ENCODE measurements around the gene XPO1. TPM values are rescaled to one million over a fixed set of nuclear protein-coding genes. Genes with fewer than 3 reads are reported as not detected.
"Not testable (repeated sequence)": the region's sequence is repeated elsewhere in the genome, so short reads cannot be mapped to it uniquely, and the experiment has no call there.

Gene XPO1
- polyA plus RNA-seq, 6 donors from 2014 or later, result 32.3 to 54.2 (median 42.3) TPM

DNA sequence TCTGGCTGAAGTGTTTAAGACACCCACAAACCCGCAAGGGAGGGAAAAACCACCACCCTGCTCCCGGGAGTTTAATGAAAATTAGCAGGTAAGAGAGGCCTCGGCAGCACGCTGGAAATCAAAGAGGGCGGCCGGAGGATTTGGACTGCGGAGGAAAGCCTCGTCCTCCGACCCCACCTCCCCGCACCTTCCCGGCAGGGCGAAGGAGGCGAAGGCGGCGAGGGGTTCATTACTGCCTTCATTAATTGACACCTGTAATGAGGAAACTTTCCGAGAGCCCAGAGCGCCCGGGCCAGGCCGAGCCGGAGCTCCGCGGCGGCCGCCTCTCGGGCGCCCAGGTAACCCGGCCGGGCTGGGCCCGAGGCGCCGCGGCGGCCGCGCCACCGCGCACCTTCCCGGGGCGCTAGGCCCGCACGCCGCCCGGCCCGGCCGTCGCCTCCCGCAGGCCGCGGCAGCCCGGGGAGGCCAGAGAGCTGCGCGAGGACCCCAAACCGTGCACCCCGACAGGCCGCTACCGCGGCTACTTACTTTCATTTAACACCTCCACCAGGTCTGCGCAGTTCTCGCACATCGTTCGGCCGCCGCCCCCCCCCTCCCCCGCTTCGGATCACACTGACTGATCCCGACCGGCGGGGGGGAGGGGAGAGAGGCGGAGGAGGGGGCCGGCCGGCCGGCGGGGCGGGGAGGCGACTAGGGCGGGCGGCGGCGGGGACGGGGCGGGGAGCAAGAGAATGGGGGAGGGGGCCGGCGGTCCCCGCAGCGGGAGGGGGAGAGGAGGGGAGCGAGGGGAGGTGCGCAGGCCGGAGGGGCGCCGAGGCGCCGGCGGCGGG, 67.8 kb downstream of the XPO1 start:
- Mint-ChIP-seq H3K36me3 (no peaks in the 10 kb centered on the region), H3K4me1 (peaks cover 16 to 47% (median 23%) of the 10 kb centered on the region in 3 donors), H3K4me3 (peak overlapping the region; percentile 87 to 98 (median 94)), H3K27me3 (no peaks in the 10 kb centered on the region), H3K9me3 (no peaks in the 10 kb centered on the region), H3K27ac (peak overlapping the region; percentile 95 to 99 (median 97))
- peak; percentile 60 for DNase-seq
- ATAC-seq (ENCODE audit: low read depth in 2 of 2), result peak; percentile 23 to 29

DNA sequence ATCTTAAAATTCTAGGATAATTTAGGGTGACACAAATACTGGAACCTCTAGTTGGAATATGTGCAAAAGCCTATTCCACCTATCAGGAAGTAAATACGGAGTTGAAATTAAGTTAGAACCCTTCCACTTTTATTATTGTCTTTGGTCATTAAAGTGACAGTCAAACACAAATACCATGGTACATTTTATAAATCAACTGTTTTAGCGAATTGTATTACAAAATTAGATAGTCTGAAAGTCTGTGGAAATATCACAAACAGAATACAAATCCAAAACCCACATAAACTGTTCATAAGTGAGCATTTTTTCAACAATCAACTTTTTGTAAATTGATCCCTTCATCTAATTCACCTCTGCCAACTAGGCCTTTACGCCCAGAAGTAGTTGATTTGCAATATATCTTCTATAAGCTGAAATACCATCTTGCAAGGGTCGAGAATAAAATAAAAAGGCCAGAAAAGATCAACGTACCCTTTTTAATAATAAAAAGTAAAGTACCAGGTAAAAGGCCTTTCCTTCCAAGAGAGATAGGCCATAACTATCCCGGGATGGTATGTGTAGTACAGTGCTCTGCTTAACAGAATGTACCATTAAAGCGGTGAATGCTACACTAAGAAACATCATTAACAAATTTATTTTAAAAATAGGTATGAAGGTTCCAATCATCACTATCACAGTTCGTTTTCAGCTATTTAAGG, 68.6 kb downstream of the XPO1 start:
- Mint-ChIP-seq H3K4me1 (peaks cover 19 to 54% (median 24%) of the 10 kb centered on the region in 3 donors), H3K36me3 (no peaks in the 10 kb centered on the region), H3K27ac (peak overlapping the region; percentile 95 to 99 (median 97)), H3K9me3 (no peaks in the 10 kb centered on the region), H3K27me3 (no peaks in the 10 kb centered on the region), H3K4me3 (peak overlapping the region; percentile 87 to 98 (median 94))
- ATAC-seq (ENCODE audit: low read depth in 2 of 2), result no peak
- DNase-seq, result no peak

DNA sequence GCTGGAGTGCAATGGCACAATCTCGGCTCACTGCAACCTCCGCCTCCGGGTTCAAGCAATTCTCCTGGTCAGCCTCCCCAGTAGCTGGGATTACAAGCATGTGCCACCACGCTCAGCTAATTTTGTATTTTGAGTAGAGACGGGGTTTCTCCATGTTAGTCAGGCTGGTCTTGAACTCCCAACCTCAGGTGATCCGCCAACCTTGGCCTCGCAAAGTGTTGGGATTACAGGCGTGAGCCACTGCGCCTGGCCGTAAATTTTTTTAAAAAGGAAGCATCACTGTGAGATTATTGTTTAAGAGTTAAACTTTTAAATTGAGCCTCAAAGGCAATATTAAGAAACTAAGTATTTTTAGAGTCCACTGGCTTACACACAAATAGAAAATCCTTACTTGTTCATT, 69.9 kb downstream of the XPO1 start:
- Mint-ChIP-seq H3K4me1 (peaks cover 28 to 62% (median 34%) of the 10 kb centered on the region in 3 donors), H3K4me3 (peak overlapping the region in 4 of 8 donors; percentile 42 to 92 (median 88)), H3K27ac (peak overlapping the region in 3 of 6 donors; percentile 11 to 98 (median 69))
- H3K36me3 Mint-ChIP-seq; ATAC-seq (ENCODE audit: low read depth in 2 of 2); H3K9me3 Mint-ChIP-seq; DNase-seq; H3K27me3 Mint-ChIP-seq: not testable (repeated sequence)

DNA sequence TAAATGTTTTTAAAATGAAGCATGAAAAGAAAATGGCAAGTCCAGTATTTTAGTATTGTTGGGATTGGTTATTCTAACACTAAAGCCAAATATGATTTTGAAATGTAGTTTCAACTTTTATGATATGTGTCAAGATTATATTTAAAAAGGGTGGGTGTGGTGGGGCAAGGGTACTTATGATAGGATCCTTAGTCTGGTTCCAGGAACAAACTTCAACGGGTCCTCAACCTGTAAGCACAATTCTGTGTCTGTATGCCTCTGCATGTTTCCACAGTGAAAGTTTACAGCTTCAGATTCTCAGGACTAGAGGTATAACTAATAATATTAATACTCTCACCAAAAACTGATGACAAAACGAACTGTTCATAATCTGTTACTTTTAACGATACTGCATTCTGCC, 73.1 kb downstream of the XPO1 start:
- H3K9me3 Mint-ChIP-seq, result no peaks in the 10 kb centered on the region
- peaks cover 19 to 79% (median 29%) of the 10 kb centered on the region in 3 donors for H3K4me1 Mint-ChIP-seq
- no peaks in the 10 kb centered on the region for H3K36me3 Mint-ChIP-seq
- DNase-seq (no peak), ATAC-seq (ENCODE audit: low read depth in 2 of 2) (no peak)
- no peaks in the 10 kb centered on the region for H3K27me3 Mint-ChIP-seq
- peak overlapping the region in 4 of 8 donors; percentile 35 to 53 (median 48) for H3K4me3 Mint-ChIP-seq
- H3K27ac Mint-ChIP-seq, result peak overlapping the region in 5 of 6 donors; percentile 87 to 97 (median 90)

DNA sequence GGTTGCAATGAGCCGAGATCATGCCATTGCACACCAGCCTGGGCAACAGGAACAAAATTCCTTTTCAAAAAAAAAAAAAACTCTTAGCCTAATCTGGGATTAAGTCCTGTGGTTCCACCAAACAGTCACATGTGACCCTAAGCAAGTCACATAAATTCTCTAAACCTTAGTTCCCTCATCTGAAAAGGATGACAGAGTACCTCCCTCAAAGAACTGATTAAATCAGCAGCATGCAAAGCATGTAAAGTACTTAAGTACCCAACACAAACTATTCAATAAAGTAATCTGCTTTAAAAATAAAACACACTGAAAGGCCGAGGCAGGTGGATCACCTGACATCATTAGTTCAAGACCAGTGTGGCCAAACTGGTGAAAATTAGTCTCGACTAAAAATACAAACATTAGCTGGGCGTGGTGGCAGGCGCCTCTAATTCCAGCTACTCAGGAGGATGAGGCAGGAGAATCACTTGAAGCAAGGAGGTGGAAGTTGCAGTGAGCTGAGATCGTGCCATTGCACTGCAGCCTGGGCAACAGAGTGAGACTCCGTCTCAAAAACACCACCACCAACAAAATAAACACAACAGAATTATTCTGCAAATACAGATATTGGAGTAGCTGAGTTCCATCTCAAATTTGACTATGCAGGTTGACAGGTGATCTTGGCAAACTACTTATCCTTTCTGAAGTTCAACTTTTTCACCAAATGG, 74.2 kb downstream of the XPO1 start:
- Mint-ChIP-seq H3K27me3 (no peaks in the 10 kb centered on the region), H3K4me3 (peak overlapping the region in 7 of 8 donors; percentile 30 to 77 (median 48)), H3K4me1 (peaks cover 12 to 79% (median 21%) of the 10 kb centered on the region in 3 donors), H3K36me3 (peaks cover 0 to 4% of the 10 kb centered on the region in 2 donors), H3K9me3 (no peaks in the 10 kb centered on the region), H3K27ac (peak overlapping the region; percentile 82 to 97 (median 89))
- DNase-seq, result no peak
- peak; percentile 24 to 41 for ATAC-seq (ENCODE audit: low read depth in 2 of 2)

DNA sequence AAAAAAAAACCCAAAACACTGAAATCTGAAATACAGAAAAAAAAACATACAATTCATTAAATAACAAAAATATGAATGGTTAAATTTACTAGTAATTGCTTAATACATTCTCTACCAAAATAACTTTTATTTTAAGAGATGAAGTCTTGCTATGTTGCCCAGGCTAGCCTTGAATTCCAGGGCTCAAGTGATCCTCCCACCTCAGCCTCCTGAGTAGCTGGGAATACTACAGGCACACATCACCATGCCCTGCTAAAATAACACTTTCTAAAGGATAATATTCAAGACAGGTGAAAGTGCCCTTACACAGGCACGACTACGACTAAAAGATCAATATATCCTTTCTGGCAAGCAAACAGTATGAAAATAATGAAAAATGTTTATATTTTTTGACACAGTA, 76.8 kb downstream of the XPO1 start:
- no peaks in the 10 kb centered on the region for H3K9me3 Mint-ChIP-seq
- peaks cover 0 to 4% of the 10 kb centered on the region in 2 donors for H3K36me3 Mint-ChIP-seq
- H3K4me3 Mint-ChIP-seq, result no peak overlapping the region
- peaks cover 27 to 92% (median 43%) of the 10 kb centered on the region in 3 donors for H3K4me1 Mint-ChIP-seq
- DNase-seq, result no peak
- no peaks in the 10 kb centered on the region for H3K27me3 Mint-ChIP-seq
- peak overlapping the region in 3 of 6 donors; percentile 44 to 90 (median 52) for H3K27ac Mint-ChIP-seq
- ATAC-seq (ENCODE audit: low read depth in 2 of 2), result no peak

DNA sequence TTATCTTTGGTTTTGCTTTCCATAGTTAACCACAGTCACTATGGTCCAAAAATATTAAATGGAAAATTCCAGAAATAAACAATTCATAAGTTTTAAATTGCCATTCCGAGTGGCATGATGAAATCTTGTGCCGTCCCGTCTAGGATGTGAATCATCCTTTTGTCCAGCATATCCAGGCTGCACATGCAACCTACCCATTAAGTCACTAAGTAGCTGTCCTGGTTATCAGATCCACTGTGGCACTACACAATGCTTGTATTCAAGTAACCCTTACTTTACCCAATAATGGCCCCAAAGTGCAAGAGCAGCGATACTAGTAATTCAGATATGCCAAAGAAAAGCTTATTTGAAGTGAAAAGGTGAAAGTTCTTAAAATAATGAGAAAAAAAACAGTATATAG, 78.0 kb downstream of the XPO1 start:
- no peak for DNase-seq
- Mint-ChIP-seq H3K4me3 (peak overlapping the region in 1 of 8 donors; percentile 21), H3K4me1 (peaks cover 37 to 93% (median 54%) of the 10 kb centered on the region in 3 donors), H3K9me3 (no peaks in the 10 kb centered on the region), H3K36me3 (peaks cover 0 to 4% of the 10 kb centered on the region in 2 donors), H3K27me3 (no peaks in the 10 kb centered on the region), H3K27ac (peak overlapping the region in 3 of 6 donors; percentile 56 to 65 (median 57))
- no peak for ATAC-seq (ENCODE audit: low read depth in 2 of 2)

DNA sequence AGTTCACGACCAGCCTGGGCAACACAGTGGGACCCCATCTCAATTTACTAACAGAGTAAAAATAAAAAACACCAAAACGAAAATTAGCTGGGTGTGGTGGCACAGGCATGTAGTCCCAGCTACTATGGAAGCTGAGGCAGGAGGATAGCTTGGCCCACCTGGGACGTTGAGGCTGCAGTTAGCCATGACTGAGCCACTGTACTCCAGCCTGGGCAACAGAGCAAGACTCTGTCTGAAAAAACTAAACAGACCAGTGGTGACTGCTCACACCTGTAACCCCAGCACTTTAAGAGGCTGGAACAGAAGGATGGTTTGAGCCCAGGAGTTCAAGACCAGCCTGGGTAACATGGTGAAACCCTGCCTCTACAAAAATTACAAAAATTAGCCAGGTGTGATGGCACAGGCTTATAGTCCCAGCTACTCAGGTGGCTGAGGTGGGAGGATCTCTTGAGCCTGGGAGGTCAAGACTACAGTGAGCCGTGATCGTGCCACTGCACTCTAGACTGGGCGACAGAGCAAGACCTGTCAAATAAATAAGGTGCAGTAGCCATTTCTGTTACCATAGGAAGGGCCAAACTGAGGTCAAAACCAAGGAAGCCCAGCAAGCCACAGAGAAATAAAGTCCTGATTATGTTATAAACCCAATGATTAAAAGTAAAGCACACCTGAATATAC, 81.3 kb downstream of the XPO1 start:
- peak overlapping the region in 2 of 8 donors; percentile 36 to 71 for H3K4me3 Mint-ChIP-seq
- H3K27ac Mint-ChIP-seq, result peak overlapping the region in 4 of 6 donors; percentile 31 to 86 (median 76)
- ATAC-seq (ENCODE audit: low read depth in 2 of 2) (no peak), DNase-seq (no peak)
- no peaks in the 10 kb centered on the region for H3K27me3 Mint-ChIP-seq
- peaks cover 30 to 85% (median 62%) of the 10 kb centered on the region in 3 donors for H3K4me1 Mint-ChIP-seq
- H3K36me3 Mint-ChIP-seq, result peaks cover 0 to 4% of the 10 kb centered on the region in 2 donors
- no peaks in the 10 kb centered on the region for H3K9me3 Mint-ChIP-seq

DNA sequence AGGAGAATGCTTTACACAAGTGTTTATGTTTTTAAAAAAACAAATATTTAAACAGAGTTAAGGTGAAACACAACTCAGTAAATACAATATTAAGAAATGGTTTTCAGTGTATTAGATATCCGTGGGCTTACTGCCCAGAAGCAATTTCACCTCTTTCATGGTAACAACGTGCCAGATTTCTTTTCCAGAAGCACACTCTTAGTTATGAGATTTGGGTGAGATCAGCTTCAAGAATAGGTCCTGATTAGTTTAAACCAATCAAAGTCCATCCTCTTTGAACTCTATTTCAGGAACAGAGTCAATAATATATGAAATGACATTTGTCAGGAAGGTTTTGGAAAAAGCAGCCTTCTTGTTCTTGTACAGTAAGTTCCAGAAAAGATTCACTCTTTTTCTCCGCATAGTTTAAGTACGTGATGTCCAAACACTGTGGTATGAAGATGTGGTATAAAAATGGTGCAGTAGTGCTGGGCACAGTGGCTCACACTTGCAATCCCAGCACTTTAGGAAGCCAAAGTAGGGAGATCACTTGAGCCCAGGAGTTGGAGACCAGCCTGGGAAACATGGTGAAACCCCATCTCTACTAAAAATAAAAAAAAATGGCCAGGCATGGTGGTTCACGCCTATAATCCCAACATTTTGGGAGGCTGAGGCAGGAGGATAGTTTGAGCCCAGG, 81.9 kb downstream of the XPO1 start:
- Mint-ChIP-seq H3K36me3 (peaks cover 0 to 4% of the 10 kb centered on the region in 2 donors), H3K9me3 (no peaks in the 10 kb centered on the region), H3K27ac (peak overlapping the region in 3 of 6 donors; percentile 6 to 59 (median 42)), H3K4me1 (peaks cover 30 to 84% (median 62%) of the 10 kb centered on the region in 3 donors), H3K4me3 (peak overlapping the region in 3 of 8 donors; percentile 23 to 71 (median 36)), H3K27me3 (no peaks in the 10 kb centered on the region)
- DNase-seq, result no peak
- no peak for ATAC-seq (ENCODE audit: low read depth in 2 of 2)

DNA sequence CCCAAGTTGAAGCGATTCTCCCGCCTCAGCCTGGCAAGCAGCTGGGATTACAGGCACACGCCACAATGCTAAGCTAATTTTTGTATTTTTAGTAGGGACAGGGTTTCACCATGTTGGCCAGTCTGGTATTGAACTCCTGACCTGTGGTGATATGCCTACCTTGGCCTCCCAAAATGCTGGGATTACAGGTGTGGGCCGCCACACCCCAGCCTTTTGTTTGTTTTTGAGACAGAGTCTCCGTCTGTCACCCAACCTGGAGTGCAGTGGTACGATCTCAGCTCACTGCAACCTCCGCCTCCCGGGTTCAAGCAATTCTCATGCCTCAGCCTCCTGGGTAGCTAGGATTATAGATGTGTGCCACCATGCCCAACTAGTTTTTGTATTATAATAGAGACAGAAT, 83.2 kb downstream of the XPO1 start:
- H3K4me3 Mint-ChIP-seq, result peak overlapping the region in 1 of 8 donors; percentile 54

DNA sequence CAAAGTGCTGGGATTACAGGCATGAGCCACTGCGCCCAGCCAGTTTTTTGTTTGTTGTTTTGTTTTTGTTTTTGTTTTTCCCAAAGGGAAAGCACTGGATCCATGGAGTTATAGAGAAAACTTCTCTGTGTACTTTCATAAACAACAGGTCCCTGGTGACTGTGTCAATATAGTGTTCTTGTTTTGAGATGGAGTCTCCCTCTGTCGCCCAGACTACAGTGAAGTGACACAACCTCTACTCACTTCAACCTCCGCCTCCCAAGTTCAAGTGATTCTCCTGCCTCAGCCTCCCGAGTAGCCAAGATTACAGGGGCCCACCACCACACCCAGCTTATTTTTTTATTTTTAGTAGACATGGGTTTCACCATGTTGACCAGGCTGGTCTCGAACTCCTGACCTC, 83.8 kb downstream of the XPO1 start:
- no peaks in the 10 kb centered on the region for H3K27me3 Mint-ChIP-seq
- H3K4me1 Mint-ChIP-seq, result peaks cover 39 to 81% (median 62%) of the 10 kb centered on the region in 3 donors
- peaks cover 0 to 3% of the 10 kb centered on the region in 2 donors for H3K36me3 Mint-ChIP-seq

More for the DNA sequence above, 83.2 kb downstream of the XPO1 start:
- Mint-ChIP-seq H3K4me1 (peaks cover 36 to 81% (median 60%) of the 10 kb centered on the region in 3 donors), H3K27ac (peak overlapping the region in 1 of 6 donors; percentile 12)
- not testable (repeated sequence) for H3K36me3 Mint-ChIP-seq; DNase-seq; H3K27me3 Mint-ChIP-seq; H3K9me3 Mint-ChIP-seq; ATAC-seq (ENCODE audit: low read depth in 2 of 2)

DNA sequence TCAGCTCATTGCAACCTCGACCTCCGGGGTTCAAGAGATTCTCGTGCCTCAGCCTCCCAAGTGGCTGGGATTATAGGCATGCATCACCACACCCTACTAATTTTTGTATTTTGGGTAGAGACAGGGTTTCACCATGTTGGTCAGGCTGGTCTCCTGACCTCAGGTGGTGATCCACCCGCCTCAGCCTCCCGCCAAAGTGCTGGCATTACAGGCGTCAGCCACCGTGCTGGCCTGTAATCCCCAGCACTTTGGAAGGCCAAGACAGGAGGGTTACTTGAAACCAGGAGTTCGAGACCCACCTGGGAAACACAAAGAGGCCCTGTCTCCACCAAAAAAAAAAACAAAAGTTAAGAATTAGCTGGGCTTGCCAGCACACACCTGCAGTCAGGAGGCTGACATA, 85.8 kb downstream of the XPO1 start:
- no peaks in the 10 kb centered on the region for H3K36me3 Mint-ChIP-seq
- H3K4me3 Mint-ChIP-seq, result no peak overlapping the region
- peak overlapping the region in 4 of 6 donors; percentile 5 to 88 (median 72) for H3K27ac Mint-ChIP-seq
- peaks cover 28 to 81% (median 61%) of the 10 kb centered on the region in 3 donors for H3K4me1 Mint-ChIP-seq
- no peaks in the 10 kb centered on the region for H3K27me3 Mint-ChIP-seq
- DNase-seq (no peak), ATAC-seq (ENCODE audit: low read depth in 2 of 2) (no peak)
- H3K9me3 Mint-ChIP-seq, result peaks cover 0 to 2% (median 0%) of the 10 kb centered on the region in 7 donors

More for the DNA sequence above, 83.8 kb downstream of the XPO1 start:
- ATAC-seq (ENCODE audit: low read depth in 2 of 2), result no peak
- peaks cover 0 to 2% (median 0%) of the 10 kb centered on the region in 7 donors for H3K9me3 Mint-ChIP-seq
- DNase-seq, result no peak
- H3K27ac Mint-ChIP-seq, result peak overlapping the region in 2 of 6 donors; percentile 38 to 63
- H3K4me3 Mint-ChIP-seq, result peak overlapping the region in 2 of 8 donors; percentile 47 to 53

Measured in naive B cell (primary cell).